GM21515 (cell line): ENCODE results near the gene RIPK3.
"Not testable (repeated sequence)": the region's sequence is repeated elsewhere in the genome, so short reads cannot be mapped to it uniquely, and the experiment has no call there.

Source experiments
- ATAC-seq: cut with Tn5 transposase; IDR thresholded peaks from one replicate; pipeline ENCODE4 v1.9.1; 2021; ENCODE audit not compliant: unreplicated experiment

Gene RIPK3

DNA sequence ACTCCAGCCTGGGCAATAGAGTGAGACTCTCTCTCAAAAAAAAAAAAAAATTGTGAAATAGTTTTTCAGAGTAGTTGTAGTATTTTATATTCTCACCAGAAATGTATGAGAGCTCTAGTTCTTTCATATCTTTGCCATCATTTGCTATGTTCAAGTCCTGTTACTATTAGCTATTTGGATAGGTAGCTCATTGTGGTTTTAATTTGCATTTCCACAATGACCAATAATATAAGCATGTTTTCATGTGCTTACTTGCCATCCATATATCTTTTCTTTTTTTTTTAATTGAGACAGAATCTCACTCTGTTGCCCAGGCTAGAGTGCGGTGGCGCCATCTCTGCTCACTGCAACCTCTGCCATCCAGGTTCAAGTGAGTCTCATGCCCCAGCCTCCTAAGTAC lies 8.4 kb upstream of the RIPK3 start:
- no peak for ATAC-seq

GRCh38 chr14:24347134-24347533 lies 7.3 kb upstream of the RIPK3 start:
- ATAC-seq, result no peak

DNA sequence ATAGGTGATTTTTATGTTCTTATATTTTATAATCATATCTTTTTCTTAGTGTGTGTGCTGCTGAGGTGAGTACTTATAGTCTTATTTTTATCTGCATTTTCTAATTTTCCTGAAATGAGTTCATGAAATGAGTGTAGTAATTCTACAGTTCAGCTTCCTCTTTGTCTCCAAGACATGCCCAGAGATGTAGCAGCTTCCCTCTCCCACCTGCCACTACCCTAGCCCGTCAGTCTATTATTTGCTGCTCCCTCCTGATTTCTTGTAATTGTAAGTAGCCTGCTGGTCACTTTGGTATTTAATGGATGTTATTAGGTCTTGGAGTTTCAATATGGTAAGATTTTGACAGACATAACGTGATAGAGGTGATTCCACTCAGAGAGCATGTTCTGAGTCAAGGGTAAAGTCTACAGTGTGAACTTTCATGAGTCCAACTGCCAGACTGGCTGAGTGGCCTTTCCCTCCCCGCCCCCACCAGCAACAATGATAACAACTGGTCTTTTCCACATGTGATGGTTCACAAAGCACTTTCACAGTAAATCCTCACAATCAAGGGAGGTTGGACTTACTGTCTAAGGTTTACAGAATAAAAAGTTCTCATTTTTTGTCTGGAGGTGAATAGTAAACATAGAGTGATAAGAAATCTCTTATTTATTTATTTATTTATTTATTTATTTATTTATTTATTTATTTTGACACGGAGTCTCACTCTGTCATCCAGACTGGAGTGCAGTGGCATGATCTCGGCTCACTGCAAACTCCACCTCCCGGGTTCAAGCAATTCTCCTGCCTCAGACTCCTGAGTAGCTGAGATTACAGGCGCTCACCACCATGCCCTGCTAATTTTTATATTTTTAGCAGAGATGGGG lies 4.2 kb upstream of the RIPK3 start:
- ATAC-seq, result no peak

- no peak for ATAC-seq
Measured at GRCh38 chr14:24342889-24343288, 3.1 kb upstream of the RIPK3 start.

GRCh38 chr14:24340606-24341005 lies 815 bp upstream of the RIPK3 start:
- ATAC-seq, result no peak

GRCh38 chr14:24338843-24339242 lies 948 bp downstream of the RIPK3 start:
- no peak for ATAC-seq

GRCh38 chr14:24337824-24338175 lies 2.0 kb downstream of the RIPK3 start:
- ATAC-seq, result no peak

GRCh38 chr14:24337144-24337823 lies 2.5 kb downstream of the RIPK3 start:
- no peak for ATAC-seq

DNA sequence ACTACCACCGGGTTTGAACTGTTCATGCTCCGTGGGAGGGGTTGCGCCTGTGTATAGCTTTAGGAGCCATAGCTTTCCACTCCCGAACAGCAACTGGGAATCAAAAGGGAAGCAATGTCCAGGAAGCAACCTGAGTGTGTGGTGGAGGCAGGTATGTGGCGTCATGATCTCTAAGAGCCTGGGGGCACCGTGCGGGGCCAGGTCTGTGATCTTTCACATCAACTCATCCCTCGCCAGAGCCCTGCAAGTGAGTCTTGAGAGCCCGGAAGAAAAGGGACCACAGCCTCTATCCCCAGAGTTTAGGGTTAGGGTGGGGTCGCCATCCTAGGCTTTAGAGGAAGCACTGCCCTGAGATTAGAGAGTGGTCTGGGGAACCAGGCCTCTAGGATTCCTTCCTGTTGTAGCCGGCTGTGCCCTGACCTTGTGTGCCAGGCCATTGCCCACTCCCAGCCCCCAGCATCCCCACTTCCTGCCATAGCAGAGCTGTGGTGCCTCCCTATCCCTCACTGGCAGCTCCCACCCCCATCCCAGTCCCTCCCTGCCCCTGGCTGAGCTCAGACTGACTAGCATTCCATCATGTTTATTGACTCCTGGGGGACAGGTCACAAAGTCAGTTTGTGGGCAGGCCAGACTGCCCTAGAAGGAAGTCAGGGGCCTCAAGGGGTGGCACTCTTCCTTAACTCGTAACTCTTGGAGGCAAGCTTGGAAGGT lies 4.2 kb downstream of the RIPK3 start:
- no peak for ATAC-seq

GRCh38 chr14:24334431-24335291 lies 5.1 kb downstream of the RIPK3 start, which contains the start of gene ADCY4:
Gene ADCY4 (minus strand): TSS chr14:24335071. CDS start chr14:24334652, 419 bp downstream.
- ATAC-seq, result no peak

- ATAC-seq, result peak; percentile 77
Measured at GRCh38 chr14:24332268-24332993, 7.4 kb downstream of the RIPK3 start.

GRCh38 chr14:24331731-24332267 lies 8.0 kb downstream of the RIPK3 start:
- ATAC-seq, result peak; percentile 2

DNA sequence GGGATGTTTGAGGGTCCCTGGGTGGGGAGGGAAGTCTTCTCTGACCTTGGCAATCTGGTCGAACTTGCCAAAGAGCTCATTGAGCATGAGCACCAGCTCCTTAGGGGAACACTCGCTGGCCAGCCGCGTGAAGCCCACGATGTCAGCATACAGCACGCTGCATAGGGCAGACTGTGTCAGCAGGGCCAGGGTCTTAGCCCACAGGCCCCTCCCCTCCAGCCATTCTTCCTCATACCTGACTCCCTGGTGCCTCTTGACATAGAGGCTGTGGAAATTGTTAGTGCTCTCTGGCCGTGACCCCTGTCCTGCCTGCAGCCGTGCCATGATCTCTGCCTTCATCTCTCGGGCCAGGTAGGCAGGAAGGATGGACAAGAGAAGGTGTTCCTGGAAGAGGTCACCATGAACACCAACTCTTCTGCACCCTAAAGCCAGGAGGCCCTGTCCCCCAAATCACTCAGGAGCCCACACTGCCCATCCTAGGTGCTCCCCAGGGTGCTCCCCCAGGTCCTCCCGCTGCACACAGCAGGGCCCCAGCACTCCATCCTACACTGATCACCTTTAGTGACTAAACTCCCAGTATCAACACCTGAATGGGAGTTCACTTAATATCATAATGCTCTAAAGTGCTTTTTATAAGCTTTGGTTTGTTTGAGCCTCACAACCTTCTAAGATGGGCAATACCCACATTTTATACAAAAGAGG lies 8.7 kb downstream of the RIPK3 start:
- ATAC-seq, result no peak

DNA sequence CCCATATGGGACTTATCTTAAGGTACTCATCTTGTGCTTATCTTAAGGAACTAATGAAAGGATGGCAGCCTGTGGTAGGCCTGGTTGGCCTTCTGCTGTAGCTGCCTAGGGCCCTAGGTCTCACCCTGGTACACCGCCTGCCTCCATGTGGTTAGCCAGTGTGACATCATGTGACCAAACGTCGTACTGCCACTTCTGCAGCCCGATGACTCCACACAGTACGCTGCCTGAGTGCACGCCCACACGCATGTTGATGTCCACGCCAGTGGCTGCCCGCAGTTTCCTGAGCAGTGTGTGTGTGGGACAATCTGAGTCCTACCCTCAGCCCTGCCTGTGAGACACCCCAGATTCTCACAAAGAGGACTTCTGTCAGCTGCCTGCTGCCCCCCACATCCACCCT lies 10.1 kb downstream of the RIPK3 start:
- no peak for ATAC-seq

GRCh38 chr14:24329073-24329663 lies 10.6 kb downstream of the RIPK3 start:
- no peak for ATAC-seq

- ATAC-seq, result not testable (repeated sequence)
Measured at GRCh38 chr14:24327914-24328313, 11.9 kb downstream of the RIPK3 start.

DNA sequence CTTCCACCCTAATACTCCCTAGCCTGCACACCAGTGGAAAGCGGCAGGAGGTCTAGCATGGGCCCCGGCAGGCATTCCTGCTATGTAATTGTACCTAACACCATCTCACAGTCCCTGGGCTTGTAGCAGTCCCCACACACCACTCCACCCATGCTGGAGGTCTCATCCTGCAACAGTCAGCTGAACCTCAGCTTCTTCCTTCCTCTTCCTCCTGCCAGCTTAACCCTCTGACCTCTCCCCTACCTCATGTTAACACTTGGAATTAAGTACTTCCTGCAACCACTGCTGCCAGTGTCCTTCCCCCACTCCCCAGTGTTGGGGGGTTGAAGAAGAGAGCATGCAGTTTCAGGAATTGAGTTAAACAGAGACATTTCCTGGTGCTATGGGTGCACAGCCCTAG lies 12.5 kb downstream of the RIPK3 start:
- ATAC-seq, result no peak

DNA sequence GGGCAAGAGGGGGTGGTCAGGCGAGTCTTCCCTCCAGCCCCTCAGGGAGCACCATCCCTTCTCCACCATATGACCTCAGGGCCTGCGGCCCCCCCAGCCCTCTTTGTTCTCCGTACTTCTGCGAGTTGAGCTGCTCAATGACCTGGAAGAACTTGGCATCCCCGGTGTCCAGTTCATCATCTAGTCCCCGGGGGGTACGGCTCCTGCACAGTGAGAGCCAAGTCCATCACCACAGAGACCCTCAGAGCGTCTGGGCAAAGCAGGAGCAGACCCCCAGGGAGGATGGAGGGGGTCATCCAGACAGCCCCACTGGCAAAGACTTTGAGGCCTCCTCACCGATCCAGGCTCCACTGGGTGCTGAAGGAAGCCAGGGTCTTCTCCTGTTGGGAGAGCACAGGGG lies 13.8 kb downstream of the RIPK3 start:
- ATAC-seq, result no peak

DNA sequence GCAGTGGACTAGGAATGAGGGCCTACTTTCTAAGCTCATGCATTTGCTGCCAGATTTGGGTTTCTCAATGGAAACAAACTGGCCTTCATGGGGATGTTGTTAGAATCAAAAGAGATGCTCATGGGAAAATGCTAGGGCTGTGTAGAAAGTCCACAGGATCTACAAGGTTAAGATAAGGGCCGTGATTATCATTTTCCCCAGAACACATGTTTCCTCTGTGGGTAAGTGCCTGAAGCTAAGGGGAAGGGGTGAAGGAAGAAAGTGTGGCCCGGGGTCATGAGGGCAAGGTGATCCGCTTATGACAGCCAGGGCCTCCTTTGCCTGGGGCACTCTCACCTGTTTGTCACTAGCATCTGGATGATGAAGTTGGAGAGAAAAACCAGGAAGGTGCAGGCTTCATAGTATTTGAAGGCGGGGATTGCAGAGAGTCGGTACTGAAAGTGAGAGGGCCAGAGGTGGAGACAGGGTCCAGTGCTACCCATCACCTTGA lies 14.7 kb downstream of the RIPK3 start:
- no peak for ATAC-seq
